ENCODE results near the gene ADAMTS2. TPM values are rescaled to one million over a fixed set of nuclear protein-coding genes. Genes with fewer than 3 reads are reported as not detected.

ADAMTS2 gene
- total RNA-seq, 1 donor from 2014 or later: not detected

DNA sequence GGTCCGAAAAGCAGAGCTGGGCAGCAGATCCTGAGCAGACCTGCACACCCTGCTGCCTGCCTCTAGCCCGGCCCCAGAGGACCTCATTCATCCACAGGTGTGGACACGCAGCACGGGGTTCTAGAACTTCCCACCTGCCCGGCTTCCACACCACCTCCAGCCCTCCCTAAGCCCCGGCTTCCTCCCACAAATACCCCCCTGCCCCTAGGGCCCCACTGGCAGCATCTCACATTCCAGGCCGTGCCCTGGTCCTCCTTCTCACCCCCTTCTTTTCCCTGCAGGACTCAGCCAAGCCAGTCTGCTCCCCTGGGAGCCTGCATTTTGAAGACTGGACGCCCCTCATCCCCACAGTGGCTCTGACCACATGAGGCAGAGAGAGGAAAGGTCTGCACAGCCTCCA is 138.9 kb downstream of the ADAMTS2 start:
- Mint-ChIP-seq H3K36me3 (ENCODE audit: low read depth) (no peaks in the 10 kb centered on the region), H3K9me3 (no peaks in the 10 kb centered on the region), H3K4me1 (no peaks in the 10 kb centered on the region), H3K4me3 (no peak overlapping the region), H3K27ac (no peak overlapping the region), H3K27me3 (no peaks in the 10 kb centered on the region)
- ChIA-PET CTCF (no interaction called here), POLR2A (no interaction called here)
- TF ChIP-seq CTCF (IDR thresholded peaks at IDR 0.05): no peak
- ATAC-seq (ENCODE audit: low read depth) (no peak), DNase-seq (no peak)
- intact Hi-C loops (cut with micrococcal nuclease): no loop called here

DNA sequence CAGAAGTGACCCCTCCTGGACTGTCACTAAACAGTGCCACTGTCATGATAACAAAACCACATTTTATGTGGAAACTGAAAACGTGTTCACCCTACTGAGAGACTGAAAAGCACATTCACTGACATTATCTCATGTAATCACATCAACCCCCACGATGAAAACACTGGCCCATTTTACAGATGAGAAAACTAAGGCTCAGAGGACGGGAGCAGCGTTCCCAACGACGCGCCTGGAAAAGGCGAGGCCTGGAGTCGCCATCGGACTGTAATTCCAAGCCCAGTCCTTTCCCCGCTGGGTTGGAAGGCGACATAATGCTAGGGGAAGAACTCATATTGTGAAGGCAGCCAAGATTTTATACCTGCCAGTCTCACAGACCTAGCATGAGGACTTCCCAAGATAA is 140.0 kb downstream of the ADAMTS2 start:
- Mint-ChIP-seq H3K9me3 (no peaks in the 10 kb centered on the region), H3K36me3 (ENCODE audit: low read depth) (no peaks in the 10 kb centered on the region)
- CTCF ChIA-PET: no interaction called here

GRCh38 chr5:179204572-179204971 is 140.7 kb downstream of the ADAMTS2 start:
- CTCF ChIA-PET: no interaction called here
- no peak for TF ChIP-seq CTCF (IDR thresholded peaks at IDR 0.05)
- no peaks in the 10 kb centered on the region for H3K4me1 Mint-ChIP-seq
- intact Hi-C loops (cut with micrococcal nuclease): no loop called here
- H3K9me3 Mint-ChIP-seq: no peaks in the 10 kb centered on the region
- H3K36me3 Mint-ChIP-seq (ENCODE audit: low read depth): no peaks in the 10 kb centered on the region
- no peaks in the 10 kb centered on the region for H3K27me3 Mint-ChIP-seq
- DNase-seq (no peak), ATAC-seq (ENCODE audit: low read depth) (no peak)
- no peak overlapping the region for H3K4me3 Mint-ChIP-seq
- no peak overlapping the region for H3K27ac Mint-ChIP-seq
- POLR2A ChIA-PET: no interaction called here

More for the DNA sequence above, 140.0 kb downstream of the ADAMTS2 start:
- POLR2A ChIA-PET: no interaction called here
- no peak for TF ChIP-seq CTCF (IDR thresholded peaks at IDR 0.05)
- Mint-ChIP-seq H3K4me1 (no peaks in the 10 kb centered on the region), H3K27me3 (no peaks in the 10 kb centered on the region), H3K27ac (no peak overlapping the region), H3K4me3 (no peak overlapping the region)
- ATAC-seq (ENCODE audit: low read depth) (no peak), DNase-seq (no peak)
- intact Hi-C loops (cut with micrococcal nuclease): no loop called here

DNA sequence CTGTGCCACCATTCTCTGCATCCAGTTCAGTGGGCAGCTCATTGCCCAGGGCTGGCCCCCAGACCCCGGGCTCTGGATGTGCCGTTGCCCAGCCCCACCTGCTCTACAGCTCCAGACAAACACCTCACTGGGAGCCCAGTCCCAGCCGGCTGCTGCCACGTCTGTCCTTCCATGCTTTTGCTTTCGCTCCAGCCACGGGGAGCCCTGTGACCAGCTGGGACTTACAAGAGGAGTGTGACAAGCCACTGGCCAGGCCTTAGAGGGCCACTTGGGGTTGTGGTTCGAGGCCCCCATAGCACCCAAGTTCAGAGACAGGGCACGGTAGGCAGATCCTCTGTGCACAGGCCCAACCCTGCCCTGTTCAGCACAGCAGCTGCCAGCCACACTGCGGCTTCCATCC is 142.0 kb downstream of the ADAMTS2 start:
- H3K27me3 Mint-ChIP-seq: no peaks in the 10 kb centered on the region
- ATAC-seq (ENCODE audit: low read depth) (no peak), DNase-seq (no peak)
- ChIA-PET POLR2A (no interaction called here), CTCF (no interaction called here)
- no peak overlapping the region for H3K4me3 Mint-ChIP-seq
- H3K27ac Mint-ChIP-seq: no peak overlapping the region
- no peaks in the 10 kb centered on the region for H3K4me1 Mint-ChIP-seq
- no peaks in the 10 kb centered on the region for H3K9me3 Mint-ChIP-seq
- no peak for TF ChIP-seq CTCF (IDR thresholded peaks at IDR 0.05)
- intact Hi-C loops (cut with micrococcal nuclease): no loop called here
- no peaks in the 10 kb centered on the region for H3K36me3 Mint-ChIP-seq (ENCODE audit: low read depth)

- intact Hi-C loops (cut with micrococcal nuclease): no loop called here
- no peak for TF ChIP-seq CTCF (IDR thresholded peaks at IDR 0.05)
- CTCF ChIA-PET: no interaction called here
- Mint-ChIP-seq H3K4me1 (no peaks in the 10 kb centered on the region), H3K9me3 (no peaks in the 10 kb centered on the region), H3K4me3 (no peak overlapping the region), H3K27ac (no peak overlapping the region), H3K27me3 (no peaks in the 10 kb centered on the region), H3K36me3 (ENCODE audit: low read depth) (no peaks in the 10 kb centered on the region)
- ATAC-seq (ENCODE audit: low read depth) (no peak), DNase-seq (no peak)
- POLR2A ChIA-PET: no interaction called here
These were observed 143.3 kb downstream of the ADAMTS2 start for GRCh38 chr5:179201986-179202385.

Measured in activated B cell treated with CpG ODN at 0.5 μM for 24 hours (primary cell).